ENCODE data around the gene TGFBR3. TPM values are rescaled to one million over a fixed set of nuclear protein-coding genes. Genes with fewer than 3 reads are reported as not detected.

Gene TGFBR3
- total and polyA plus RNA-seq, 8 donors = 4.2 to 689 (median 71.5) TPM

GRCh38 chr1:91784616-91785015 is 101.3 kb downstream of the TGFBR3 start:
- intact Hi-C loops (cut with DNase I; ENCODE audit: low total_unique reads) = no loop called here
- Histone ChIP-seq H3K4me3 (no peak overlapping the region), H3K4me1 (peaks cover 6 to 61% (median 33%) of the 10 kb centered on the region in 4 donors), H3K27ac (peak overlapping the region in 3 of 5 donors; percentile 36 to 61 (median 54)), H3K9me3 (no peaks in the 10 kb centered on the region), H3K36me3 (no peaks in the 10 kb centered on the region), H3K27me3 (no peaks in the 10 kb centered on the region)
- no peak for TF ChIP-seq POLR2A (IDR thresholded peaks at IDR 0.05)
- no peak for TF ChIP-seq CTCF (IDR thresholded peaks at IDR 0.05)
- no peak for TF ChIP-seq EP300 (IDR thresholded peaks at IDR 0.05)
- TF ChIP-seq POLR2AphosphoS5 (IDR thresholded peaks at IDR 0.05) = no peak
- WGBS, 5 donors = 85 to 90% (median 87%) methylated on average over 4 of the region's 4 CpGs
- DNase-seq = no peak

- H3K27ac ChIP-seq = peak overlapping the region in 3 of 5 donors; percentile 36 to 61 (median 54)
- no peaks in the 10 kb centered on the region for H3K9me3 ChIP-seq
- H3K4me1 ChIP-seq = peaks cover 6 to 61% (median 33%) of the 10 kb centered on the region in 4 donors
- intact Hi-C loops (cut with DNase I; ENCODE audit: low total_unique reads) = no loop called here
- no peak for DNase-seq
- H3K36me3 ChIP-seq = no peaks in the 10 kb centered on the region
- 91 to 96% (median 95%) methylated on average over 3 of the region's 3 CpGs for WGBS, 5 donors
- no peak for TF ChIP-seq POLR2A (IDR thresholded peaks at IDR 0.05)
- TF ChIP-seq POLR2AphosphoS5 (IDR thresholded peaks at IDR 0.05) = no peak
- TF ChIP-seq EP300 (IDR thresholded peaks at IDR 0.05) = no peak
- no peak for TF ChIP-seq CTCF (IDR thresholded peaks at IDR 0.05)
- no peak overlapping the region for H3K4me3 ChIP-seq
- no peaks in the 10 kb centered on the region for H3K27me3 ChIP-seq
Observed at GRCh38 chr1:91784191-91784590, 101.8 kb downstream of the TGFBR3 start.

GRCh38 chr1:91783423-91784170 is 102.4 kb downstream of the TGFBR3 start:
- intact Hi-C loops (cut with DNase I; ENCODE audit: low total_unique reads) = no loop called here
- peak overlapping the region in 4 of 5 donors; percentile 12 to 61 (median 45) for H3K27ac ChIP-seq
- no peak for DNase-seq
- no peak overlapping the region for H3K4me3 ChIP-seq
- H3K36me3 ChIP-seq = no peaks in the 10 kb centered on the region
- H3K27me3 ChIP-seq = no peaks in the 10 kb centered on the region
- TF ChIP-seq POLR2A (IDR thresholded peaks at IDR 0.05) (no peak), POLR2AphosphoS5 (IDR thresholded peaks at IDR 0.05) (no peak)
- H3K9me3 ChIP-seq = no peaks in the 10 kb centered on the region
- WGBS, 5 donors = 61 to 75% (median 74%) methylated on average over 7 of the region's 7 CpGs
- peaks cover 6 to 57% (median 33%) of the 10 kb centered on the region in 4 donors for H3K4me1 ChIP-seq

- WGBS, 5 donors = 68 to 90% (median 84%) methylated on average over 10 of the region's 10 CpGs
- TF ChIP-seq CTCF (IDR thresholded peaks at IDR 0.05) = no peak
- TF ChIP-seq POLR2A (IDR thresholded peaks at IDR 0.05) = no peak
- TF ChIP-seq POLR2AphosphoS5 (IDR thresholded peaks at IDR 0.05) = no peak
- no peak for TF ChIP-seq EP300 (IDR thresholded peaks at IDR 0.05)
- intact Hi-C loops (cut with DNase I; ENCODE audit: low total_unique reads) = no loop called here
- Histone ChIP-seq H3K4me1 (peaks cover 6 to 64% (median 34%) of the 10 kb centered on the region in 4 donors), H3K9me3 (no peaks in the 10 kb centered on the region), H3K36me3 (no peaks in the 10 kb centered on the region), H3K27ac (peak overlapping the region in 4 of 5 donors; percentile 12 to 61 (median 36)), H3K27me3 (no peaks in the 10 kb centered on the region), H3K4me3 (no peak overlapping the region)
- no peak for DNase-seq
Observed at GRCh38 chr1:91781901-91782622, 103.9 kb downstream of the TGFBR3 start.

All from stomach (tissue), 9 donors.